ENCODE measurements around the gene KANK2.
A peak's percentile ranks its signal among the peaks of the same experiment; 100 is the strongest.

The KANK2 gene

GRCh38 chr19:11198175-11198534 is 810 bp upstream of the KANK2 start:
- no peak for TF ChIP-seq CTCF (IDR thresholded peaks at IDR 0.05; ENCODE audit: low read depth, low read length, missing control alignments)
- peak overlapping the region; percentile 57; the same call in 1 of the 2 replicates for H3K4me3 ChIP-seq (ENCODE audit: low read depth, low read length)
- no peak for DNase-seq (ENCODE audit: low read depth)

- no peak for DNase-seq (ENCODE audit: low read depth)
- peak overlapping the region; percentile 57 for H3K4me3 ChIP-seq (ENCODE audit: low read depth, low read length)
- TF ChIP-seq CTCF (IDR thresholded peaks at IDR 0.05; ENCODE audit: low read depth, low read length, missing control alignments): no peak
These were observed 698 bp downstream of the KANK2 start for GRCh38 chr19:11196406-11197287.

- no peak for DNase-seq (ENCODE audit: low read depth)
- TF ChIP-seq CTCF (IDR thresholded peaks at IDR 0.05; ENCODE audit: low read depth, low read length, missing control alignments): no peak
- no peak overlapping the region for H3K4me3 ChIP-seq (ENCODE audit: low read depth, low read length)
These were observed 1.7 kb downstream of the KANK2 start for GRCh38 chr19:11195681-11196080.

GRCh38 chr19:11194656-11195558 is 2.4 kb downstream of the KANK2 start:
- no peak for TF ChIP-seq CTCF (IDR thresholded peaks at IDR 0.05; ENCODE audit: low read depth, low read length, missing control alignments)
- H3K4me3 ChIP-seq (ENCODE audit: low read depth, low read length): no peak overlapping the region; the same call in 1 of the 2 replicates
- no peak for DNase-seq (ENCODE audit: low read depth)

GRCh38 chr19:11194173-11194572 is 3.2 kb downstream of the KANK2 start:
- no peak for DNase-seq (ENCODE audit: low read depth)
- no peak overlapping the region for H3K4me3 ChIP-seq (ENCODE audit: low read depth, low read length)
- no peak for TF ChIP-seq CTCF (IDR thresholded peaks at IDR 0.05; ENCODE audit: low read depth, low read length, missing control alignments)

GRCh38 chr19:11192957-11193939 is 4.1 kb downstream of the KANK2 start:
- no peak for TF ChIP-seq CTCF (IDR thresholded peaks at IDR 0.05; ENCODE audit: low read depth, low read length, missing control alignments)
- no peak for DNase-seq (ENCODE audit: low read depth)
- H3K4me3 ChIP-seq (ENCODE audit: low read depth, low read length): no peak overlapping the region

All from GM12864 (cell line).